ENCODE data around the gene NAV1. TPM values are rescaled to one million over a fixed set of nuclear protein-coding genes. Genes with fewer than 3 reads are reported as not detected.
"Not testable (repeated sequence)": the region's sequence is repeated elsewhere in the genome, so short reads cannot be mapped to it uniquely, and the experiment has no call there.

The NAV1 gene, protein sequence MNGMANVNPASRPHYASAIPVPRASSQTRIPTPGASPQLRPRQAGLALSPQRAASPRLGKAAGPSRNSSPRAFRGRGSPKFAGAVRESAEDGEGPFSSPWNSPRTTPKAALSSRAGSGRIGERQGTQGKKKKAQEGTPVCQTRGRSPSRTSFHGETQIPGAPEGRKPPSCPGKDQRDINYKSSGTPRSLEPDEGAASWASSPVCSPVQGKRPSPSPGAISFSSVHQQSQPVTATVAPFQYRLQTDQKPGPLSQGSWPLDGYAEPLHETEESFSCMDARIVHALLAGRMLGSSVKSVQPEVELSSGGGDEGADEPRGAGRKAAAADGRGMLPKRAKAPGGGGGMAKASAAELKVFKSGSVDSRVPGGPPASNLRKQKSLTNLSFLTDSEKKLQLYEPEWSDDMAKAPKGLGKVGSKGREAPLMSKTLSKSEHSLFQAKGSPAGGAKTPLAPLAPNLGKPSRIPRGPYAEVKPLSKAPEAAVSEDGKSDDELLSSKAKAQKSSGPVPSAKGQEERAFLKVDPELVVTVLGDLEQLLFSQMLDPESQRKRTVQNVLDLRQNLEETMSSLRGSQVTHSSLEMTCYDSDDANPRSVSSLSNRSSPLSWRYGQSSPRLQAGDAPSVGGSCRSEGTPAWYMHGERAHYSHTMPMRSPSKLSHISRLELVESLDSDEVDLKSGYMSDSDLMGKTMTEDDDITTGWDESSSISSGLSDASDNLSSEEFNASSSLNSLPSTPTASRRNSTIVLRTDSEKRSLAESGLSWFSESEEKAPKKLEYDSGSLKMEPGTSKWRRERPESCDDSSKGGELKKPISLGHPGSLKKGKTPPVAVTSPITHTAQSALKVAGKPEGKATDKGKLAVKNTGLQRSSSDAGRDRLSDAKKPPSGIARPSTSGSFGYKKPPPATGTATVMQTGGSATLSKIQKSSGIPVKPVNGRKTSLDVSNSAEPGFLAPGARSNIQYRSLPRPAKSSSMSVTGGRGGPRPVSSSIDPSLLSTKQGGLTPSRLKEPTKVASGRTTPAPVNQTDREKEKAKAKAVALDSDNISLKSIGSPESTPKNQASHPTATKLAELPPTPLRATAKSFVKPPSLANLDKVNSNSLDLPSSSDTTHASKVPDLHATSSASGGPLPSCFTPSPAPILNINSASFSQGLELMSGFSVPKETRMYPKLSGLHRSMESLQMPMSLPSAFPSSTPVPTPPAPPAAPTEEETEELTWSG (N-terminal part only)
- 0.83 and 1.6 TPM in 2 replicates for total RNA-seq

DNA sequence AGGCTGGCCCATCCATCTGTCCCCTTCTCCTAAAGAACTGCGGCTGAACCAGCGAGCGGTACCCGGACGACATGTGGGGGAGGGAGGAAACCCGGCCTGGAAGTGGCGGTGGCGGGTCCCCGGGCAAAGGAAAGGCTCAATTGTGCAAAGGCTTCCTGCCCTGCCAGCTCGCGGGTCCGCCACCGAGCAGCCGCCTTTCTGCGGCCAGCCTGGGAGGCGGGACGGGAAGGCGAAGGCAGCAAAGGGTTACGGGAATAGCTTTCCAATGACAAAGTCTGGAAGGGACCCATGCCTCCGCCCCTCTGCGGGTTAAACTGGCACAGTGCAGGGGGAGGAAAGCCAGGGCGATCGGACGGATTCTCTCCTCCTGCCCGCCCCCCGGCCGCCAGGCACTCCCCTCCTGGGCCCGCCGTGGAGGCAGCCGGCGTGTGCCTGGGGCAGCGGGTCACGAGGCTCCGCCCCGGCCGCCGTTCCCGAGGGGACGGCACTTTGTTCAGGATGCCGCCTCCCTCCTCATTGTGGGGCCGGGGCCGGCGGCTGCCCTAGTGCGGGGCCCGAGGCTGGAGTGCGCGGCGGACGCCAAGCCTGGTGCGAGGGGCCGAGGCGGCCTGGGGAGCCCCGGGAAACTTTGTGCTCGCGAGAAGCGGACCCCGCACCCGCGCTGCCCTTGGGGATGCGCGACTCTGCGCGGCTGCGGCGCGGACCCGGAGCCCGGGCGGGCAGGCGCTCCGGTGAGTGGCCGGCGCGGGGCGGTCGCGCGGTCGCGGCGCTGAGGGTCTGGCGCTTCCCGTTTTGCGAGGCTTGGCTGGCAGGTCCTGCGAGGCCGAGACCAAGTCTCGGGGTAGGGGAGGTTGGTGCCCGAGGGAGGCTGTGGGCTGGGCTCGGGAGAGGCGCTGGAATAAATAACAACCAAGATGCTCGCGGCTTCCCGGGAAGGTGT is at the start of gene NAV1:
Gene NAV1 (plus strand): TSS at position 516 of the 940 bp plus-strand sequence. CDS start 83,758 bp downstream, outside the sequence.
- Mint-ChIP-seq H3K9me3 (no peaks in the 10 kb centered on the region), H3K4me3 (peak within 1 kb of the TSS; percentile 63), H3K27ac (no peak within 1 kb of the TSS), H3K4me1 (ENCODE audit: low read depth) (peaks cover 23% of the 10 kb centered on the region), H3K36me3 (ENCODE audit: low read depth) (no peaks in the 10 kb centered on the region), H3K27me3 (ENCODE audit: insufficient read depth) (peaks cover 69% of the 10 kb centered on the region)
- DNase-seq (ENCODE audit: low spot score): no peak
- intact Hi-C loops (cut with micrococcal nuclease): no loop called here

DNA sequence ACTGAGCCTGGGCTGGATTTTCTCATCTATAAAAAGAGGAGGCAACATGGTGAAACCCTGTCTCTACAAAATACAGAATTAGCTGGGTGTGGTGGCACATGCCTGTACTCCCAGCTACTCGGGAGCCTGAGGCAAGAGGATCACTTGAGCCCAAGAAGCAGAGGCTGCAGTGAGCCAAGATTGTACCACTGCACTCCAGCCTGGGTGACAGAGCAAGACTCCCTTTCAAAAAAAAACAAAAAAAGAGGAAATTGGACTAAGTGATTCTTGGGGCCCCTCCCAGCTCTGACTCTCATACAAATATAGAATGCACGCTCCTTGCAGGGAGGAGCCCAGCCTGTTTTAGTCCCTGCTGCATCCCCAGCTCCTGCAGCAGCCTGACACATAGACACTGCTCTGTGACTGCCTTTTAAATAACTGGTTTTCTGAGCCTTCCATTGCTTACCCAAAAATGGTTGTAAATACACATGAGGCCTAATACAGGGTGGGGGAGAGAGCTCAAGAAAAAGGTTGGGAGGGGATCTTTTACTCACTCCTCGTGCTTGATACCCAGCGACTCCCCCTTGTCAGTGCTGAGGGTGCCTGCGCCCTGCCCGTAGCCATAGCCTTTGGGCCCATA is 49.2 kb upstream of the NAV1 start:
- intact Hi-C loops (cut with micrococcal nuclease): no loop called here
- H3K9me3 Mint-ChIP-seq: no peaks in the 10 kb centered on the region
- H3K4me1 Mint-ChIP-seq (ENCODE audit: low read depth): peaks cover 8% of the 10 kb centered on the region
- no peaks in the 10 kb centered on the region for H3K27me3 Mint-ChIP-seq (ENCODE audit: insufficient read depth)
- H3K4me3 Mint-ChIP-seq: no peak overlapping the region
- H3K27ac Mint-ChIP-seq: no peak overlapping the region
- peaks cover 31% of the 10 kb centered on the region for H3K36me3 Mint-ChIP-seq (ENCODE audit: low read depth)
- DNase-seq (ENCODE audit: low spot score): no peak

DNA sequence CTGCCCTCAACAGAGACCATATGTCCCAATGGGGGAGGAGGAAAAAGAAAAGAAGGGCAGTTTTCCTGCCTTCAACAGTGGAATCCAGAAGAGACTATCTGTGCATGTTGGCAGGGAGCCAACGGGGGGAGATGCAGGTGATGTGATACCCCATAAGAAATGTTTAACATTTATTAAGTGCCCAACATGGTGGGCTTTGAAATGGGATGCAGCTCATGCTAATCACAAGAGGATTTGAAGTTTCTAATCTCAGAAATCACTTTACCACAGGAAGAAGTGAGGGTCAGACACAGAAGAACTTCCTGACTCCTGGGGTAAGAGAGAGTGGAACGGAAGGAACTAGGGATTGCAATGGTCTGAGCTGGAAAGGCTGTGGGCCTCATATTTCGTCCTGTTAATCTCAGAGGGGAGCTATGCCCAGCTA is 48.2 kb upstream of the NAV1 start:
- intact Hi-C loops (cut with micrococcal nuclease): no loop called here
- no peak overlapping the region for H3K4me3 Mint-ChIP-seq
- peaks cover 34% of the 10 kb centered on the region for H3K36me3 Mint-ChIP-seq (ENCODE audit: low read depth)
- H3K27ac Mint-ChIP-seq: no peak overlapping the region
- H3K27me3 Mint-ChIP-seq (ENCODE audit: insufficient read depth): no peaks in the 10 kb centered on the region
- DNase-seq (ENCODE audit: low spot score): no peak
- no peaks in the 10 kb centered on the region for H3K9me3 Mint-ChIP-seq
- H3K4me1 Mint-ChIP-seq (ENCODE audit: low read depth): peaks cover 8% of the 10 kb centered on the region

DNA sequence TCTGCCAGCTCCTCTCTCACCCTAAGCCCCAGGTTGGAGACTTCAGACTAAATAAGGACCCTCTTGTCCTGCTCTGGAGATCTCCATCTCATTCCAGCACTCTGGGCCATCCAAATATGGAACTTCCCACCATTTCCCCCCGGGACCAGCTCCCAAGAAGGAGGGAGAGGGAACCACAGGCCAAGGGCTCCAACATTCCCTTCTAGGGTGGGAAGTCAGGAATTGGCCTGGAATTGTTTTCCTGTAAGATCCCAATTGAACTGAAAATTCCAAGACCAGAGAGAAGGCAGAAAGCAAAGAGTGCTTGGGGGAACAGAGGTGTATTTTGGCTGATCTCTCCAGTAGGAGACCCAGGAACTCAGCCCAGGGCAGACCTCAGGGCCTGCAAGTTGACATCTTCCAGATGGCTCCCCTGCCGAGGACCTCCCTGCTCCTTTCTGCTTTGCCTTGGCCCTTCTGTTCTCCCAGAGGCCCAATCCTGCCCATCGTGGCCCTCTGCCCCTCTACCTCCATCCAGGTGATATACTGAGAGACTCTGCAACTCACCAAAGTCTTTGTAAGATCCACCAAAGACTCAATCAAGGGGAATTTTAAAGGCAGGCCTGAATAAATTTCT is 46.9 kb upstream of the NAV1 start:
- no peak overlapping the region for H3K27ac Mint-ChIP-seq
- no peaks in the 10 kb centered on the region for H3K27me3 Mint-ChIP-seq (ENCODE audit: insufficient read depth)
- H3K4me1 Mint-ChIP-seq (ENCODE audit: low read depth): peaks cover under 1% of the 10 kb centered on the region
- H3K36me3 Mint-ChIP-seq (ENCODE audit: low read depth): peaks cover 32% of the 10 kb centered on the region
- DNase-seq (ENCODE audit: low spot score): no peak
- no peak overlapping the region for H3K4me3 Mint-ChIP-seq
- intact Hi-C loops (cut with micrococcal nuclease): no loop called here
- H3K9me3 Mint-ChIP-seq: no peaks in the 10 kb centered on the region

DNA sequence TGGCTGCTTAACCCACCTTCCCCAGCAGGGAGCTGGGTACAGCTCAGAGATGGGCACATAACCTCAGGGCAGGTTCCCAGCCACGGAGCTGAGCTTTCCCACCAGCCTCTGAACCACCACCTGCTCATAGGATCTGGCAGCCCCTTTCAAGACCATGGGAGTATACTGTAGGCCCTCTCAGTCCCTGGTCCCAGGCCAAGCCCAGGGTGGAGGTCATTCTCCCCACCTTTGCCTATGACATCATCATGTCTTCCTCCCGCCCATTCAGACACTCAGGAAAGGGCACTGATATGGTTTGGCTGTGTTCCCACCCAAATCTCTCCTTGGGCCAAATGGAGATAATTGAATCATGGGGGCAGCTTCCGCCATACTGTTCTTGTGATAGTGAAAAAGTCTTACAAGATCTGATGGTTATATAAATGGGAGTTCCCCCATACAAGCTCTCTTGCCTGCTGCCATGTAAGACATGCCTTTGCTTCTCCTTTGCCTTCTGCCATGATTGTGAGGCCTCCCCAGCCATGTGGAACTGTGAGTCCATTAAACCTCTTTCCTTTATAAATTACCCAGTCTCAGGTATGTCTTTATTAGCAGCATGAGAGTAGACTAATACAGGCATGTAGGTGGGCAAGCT is 45.8 kb upstream of the NAV1 start:
- H3K27ac Mint-ChIP-seq; DNase-seq (ENCODE audit: low spot score); H3K4me3 Mint-ChIP-seq; H3K9me3 Mint-ChIP-seq; H3K4me1 Mint-ChIP-seq (ENCODE audit: low read depth); H3K27me3 Mint-ChIP-seq (ENCODE audit: insufficient read depth); intact Hi-C loops (cut with micrococcal nuclease): not testable (repeated sequence)
- peaks cover 28% of the 10 kb centered on the region for H3K36me3 Mint-ChIP-seq (ENCODE audit: low read depth)

DNA sequence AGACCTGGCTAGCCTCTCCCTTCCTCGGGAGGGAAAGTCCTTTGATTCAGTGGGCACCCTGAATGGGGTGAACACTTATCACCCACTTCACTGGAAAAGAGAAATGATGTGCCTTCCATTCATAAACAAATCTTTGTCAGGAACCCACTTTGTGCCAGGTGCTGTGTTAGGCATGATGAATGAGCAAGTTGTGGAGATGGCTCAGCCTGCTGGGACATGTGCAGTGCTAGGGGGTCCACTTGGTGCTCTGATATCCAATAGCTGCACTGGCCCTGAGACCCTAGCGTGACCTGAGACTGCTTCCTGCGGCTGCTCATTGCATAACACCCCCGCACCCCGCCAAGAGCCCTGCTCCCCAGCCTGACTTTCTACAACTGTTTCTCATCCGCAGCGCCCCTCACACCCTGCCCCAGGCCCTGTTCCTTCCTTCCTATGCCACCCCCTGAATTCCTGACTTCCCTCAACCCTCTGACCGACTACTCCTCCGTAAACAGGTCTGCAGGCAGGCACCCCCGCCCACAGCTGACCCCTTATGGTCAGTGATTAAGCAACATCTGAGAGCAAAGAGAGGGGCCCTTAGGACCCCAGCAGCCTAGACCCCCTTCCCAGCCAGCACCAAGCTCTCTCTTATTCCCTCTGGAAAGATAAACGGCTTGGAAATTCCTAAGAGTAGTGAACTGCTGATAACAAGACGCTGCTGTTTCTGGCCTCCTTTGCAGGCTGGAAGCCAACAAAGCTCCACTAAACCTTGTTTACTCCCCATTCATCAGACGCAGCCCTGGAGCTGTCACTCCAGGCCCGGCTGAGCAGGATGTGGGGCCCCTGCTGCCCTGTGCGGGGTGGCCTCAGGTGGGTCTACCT is 44.9 kb upstream of the NAV1 start:
- no peak for DNase-seq (ENCODE audit: low spot score)
- Mint-ChIP-seq H3K4me1 (ENCODE audit: low read depth) (no peaks in the 10 kb centered on the region), H3K36me3 (ENCODE audit: low read depth) (peaks cover 28% of the 10 kb centered on the region), H3K27ac (no peak overlapping the region), H3K27me3 (ENCODE audit: insufficient read depth) (no peaks in the 10 kb centered on the region), H3K9me3 (no peaks in the 10 kb centered on the region), H3K4me3 (no peak overlapping the region)
- intact Hi-C loops (cut with micrococcal nuclease): no loop called here

DNA sequence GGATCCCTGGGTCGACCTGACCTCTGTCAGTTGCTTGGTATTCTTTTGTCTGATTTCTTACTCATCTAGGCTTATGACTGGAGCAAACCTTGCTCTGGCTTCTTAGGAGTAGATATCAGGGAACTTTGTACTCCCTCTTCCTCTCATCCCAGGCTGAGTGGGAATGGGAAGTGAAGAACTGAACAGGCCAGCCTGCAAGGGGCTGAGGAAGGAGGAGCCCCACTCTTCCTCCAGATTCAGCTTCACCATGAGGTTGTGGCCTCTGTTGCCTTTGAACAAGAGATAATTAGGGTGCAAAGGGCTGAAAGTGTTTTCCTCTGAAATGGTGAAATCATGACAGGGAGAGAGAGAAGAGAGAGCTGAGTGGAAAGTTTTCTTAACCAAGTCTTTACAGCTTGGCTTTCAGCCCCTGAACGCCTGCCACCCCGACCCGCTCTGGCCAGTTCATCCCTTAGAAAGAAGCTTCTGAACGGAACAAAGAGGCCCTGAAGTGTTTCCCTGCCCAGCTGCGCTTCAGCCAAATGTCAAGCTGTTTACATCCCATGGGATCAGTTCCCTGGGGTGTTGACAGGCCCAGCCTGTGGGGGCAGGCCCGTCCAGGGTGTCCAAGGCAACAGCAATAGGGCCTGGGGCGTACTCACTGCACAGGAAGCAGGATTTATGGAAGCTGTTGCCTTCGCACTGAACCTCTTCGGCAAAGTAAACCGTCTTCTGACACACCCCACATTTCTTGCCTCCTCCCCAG is 43.2 kb upstream of the NAV1 start:
- DNase-seq (ENCODE audit: low spot score): no peak
- Mint-ChIP-seq H3K27ac (no peak overlapping the region), H3K9me3 (no peaks in the 10 kb centered on the region), H3K27me3 (ENCODE audit: insufficient read depth) (no peaks in the 10 kb centered on the region), H3K36me3 (ENCODE audit: low read depth) (peaks cover 24% of the 10 kb centered on the region), H3K4me3 (no peak overlapping the region), H3K4me1 (ENCODE audit: low read depth) (no peaks in the 10 kb centered on the region)
- intact Hi-C loops (cut with micrococcal nuclease): no loop called here

DNA sequence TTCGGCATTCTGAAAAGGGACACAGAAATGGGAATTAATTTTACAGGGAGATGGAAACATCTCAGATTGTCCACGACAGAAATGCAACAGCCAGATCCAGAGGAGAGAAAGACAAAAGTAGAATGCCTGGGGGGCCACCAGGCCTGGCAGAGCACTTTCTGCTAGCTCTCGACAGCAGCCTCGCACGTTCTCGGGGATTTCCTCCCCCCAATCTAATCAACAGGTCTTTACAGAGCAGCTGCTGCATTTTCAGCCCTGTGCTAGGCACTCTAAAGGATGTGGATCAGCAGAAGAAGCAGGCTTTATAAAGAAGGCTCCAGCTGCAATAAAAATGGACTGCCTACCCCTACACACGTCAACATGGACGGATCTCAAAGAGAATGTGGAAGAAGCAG is 42.6 kb upstream of the NAV1 start:
- Mint-ChIP-seq H3K27ac (no peak overlapping the region), H3K36me3 (ENCODE audit: low read depth) (peaks cover 23% of the 10 kb centered on the region), H3K4me3 (no peak overlapping the region), H3K4me1 (ENCODE audit: low read depth) (no peaks in the 10 kb centered on the region), H3K27me3 (ENCODE audit: insufficient read depth) (no peaks in the 10 kb centered on the region), H3K9me3 (no peaks in the 10 kb centered on the region)
- intact Hi-C loops (cut with micrococcal nuclease): no loop called here
- no peak for DNase-seq (ENCODE audit: low spot score)

DNA sequence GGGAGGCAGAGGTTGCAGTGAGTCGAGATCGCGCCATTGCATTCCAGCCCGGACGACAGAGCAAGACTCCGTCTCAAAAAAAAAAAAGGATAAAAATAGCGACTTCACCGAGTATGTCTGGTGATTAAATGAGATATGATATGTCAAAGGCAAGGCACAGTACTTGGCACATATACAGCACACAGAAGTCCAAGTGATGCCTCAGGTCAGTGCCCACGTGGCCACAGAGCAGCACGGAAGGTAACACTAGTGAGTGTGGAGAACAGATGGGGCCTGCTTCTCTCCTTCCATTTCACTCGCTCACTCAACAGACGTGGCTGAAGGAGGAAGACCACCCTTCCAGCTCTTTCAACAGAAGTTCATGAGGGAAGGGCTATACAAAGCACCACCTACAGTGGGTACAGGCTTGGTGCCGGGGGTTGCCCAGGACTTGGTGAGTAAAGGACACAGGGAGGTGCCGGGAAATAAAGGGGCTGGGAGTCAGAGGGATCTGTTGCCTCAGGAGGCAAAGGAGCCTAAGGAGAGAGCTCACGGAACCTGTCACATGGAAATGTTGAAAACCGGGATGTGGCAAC is 40.9 kb upstream of the NAV1 start:
- Mint-ChIP-seq H3K4me3 (no peak overlapping the region), H3K27me3 (ENCODE audit: insufficient read depth) (no peaks in the 10 kb centered on the region), H3K27ac (no peak overlapping the region), H3K4me1 (ENCODE audit: low read depth) (no peaks in the 10 kb centered on the region), H3K9me3 (no peaks in the 10 kb centered on the region), H3K36me3 (ENCODE audit: low read depth) (peaks cover 23% of the 10 kb centered on the region)
- no peak for DNase-seq (ENCODE audit: low spot score)
- intact Hi-C loops (cut with micrococcal nuclease): no loop called here

DNA sequence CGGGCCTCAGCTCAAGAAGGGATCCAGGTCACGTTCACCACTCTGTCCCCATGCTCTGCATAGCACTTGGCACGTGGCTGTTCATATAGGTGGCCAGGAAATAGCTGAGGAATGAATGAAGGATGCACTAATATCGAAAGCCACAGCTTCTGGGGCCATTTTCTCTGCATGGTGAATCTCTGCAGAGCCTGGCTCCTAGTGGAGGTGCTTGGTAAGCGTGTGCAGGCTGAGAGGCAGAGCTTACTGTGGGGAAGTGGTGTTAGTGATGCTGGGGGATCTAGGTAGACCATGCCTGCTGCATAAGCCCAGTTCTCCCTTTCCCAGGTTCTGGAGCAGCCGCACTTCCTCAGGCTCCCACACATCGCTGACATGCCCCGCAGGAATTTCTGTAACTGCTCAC is 40.3 kb upstream of the NAV1 start:
- intact Hi-C loops (cut with micrococcal nuclease): no loop called here
- no peak for DNase-seq (ENCODE audit: low spot score)
- Mint-ChIP-seq H3K27me3 (ENCODE audit: insufficient read depth) (no peaks in the 10 kb centered on the region), H3K27ac (no peak overlapping the region), H3K36me3 (ENCODE audit: low read depth) (peaks cover 17% of the 10 kb centered on the region), H3K4me1 (ENCODE audit: low read depth) (peaks cover 1% of the 10 kb centered on the region), H3K9me3 (no peaks in the 10 kb centered on the region), H3K4me3 (no peak overlapping the region)

Measured in activated T-helper 1 cell treated with anti-CD3 and anti-CD28 coated beads, Interleukin-12 subunit alpha, Interleukin-12 subunit beta, Interleukin-2, Interleukin-4 antibody, amounts not matched to agents 30 ng/mL and 10 ng/mL and 1 ng/mL, durations not matched to agents 14 hours and 24 hours and 36 hours (primary cell).